GM12878 (cell line): ENCODE measurements around the gene TMPRSS15. TPM values are rescaled to one million over a fixed set of nuclear protein-coding genes. Genes with fewer than 3 reads are reported as not detected.

Source experiments
- ATAC-seq: fragments of 200-7000 bp; cut with Tn5 transposase; 3 replicates; pipeline ENCODE4 v1.9.1; 2020; ENCODE audit warnings: mild to moderate bottlenecking, moderate library complexity
- BruUV-seq: library from RNA; stranded (reverse); fragments of 400-500 nt; replicated peaks from 2 replicates; lab custom pipeline; 2021; lab: Mats Ljungman, UMichigan
- CTCF ChIA-PET: fragments of 300-600 bp; sonication (Branson Sonifier 250); formaldehyde crosslinking; extraction: SDS; loops from one replicate; lab custom pipeline; 2021; ENCODE audit warnings: inconsistent platforms; lab: Yijun Ruan, JAX
- POLR2A ChIA-PET: fragments of 350-600 bp; formaldehyde crosslinking; extraction: SDS; loops from one replicate; lab custom pipeline; 2021; ENCODE audit warnings: inconsistent platforms; lab: Charles Lee
- RAD21 ChIA-PET: fragments of 300-600 bp; sonication (Branson Sonifier 250); formaldehyde crosslinking; loops from one replicate; lab custom pipeline; 2023; ENCODE audit warnings: antibody characterized with exemption; ENCODE audit not compliant: unreplicated experiment; lab: Charles Lee
- SMC1A ChIA-PET: fragments of 300-600 bp; sonication (Branson Sonifier 250); formaldehyde crosslinking; loops from one replicate; lab custom pipeline; 2023; ENCODE audit not compliant: unreplicated experiment, uncharacterized antibody; lab: Charles Lee
- DNase-seq: peaks from one replicate; pipeline ENCODE4 v3.0.0-alpha.2; 2011; ENCODE audit warnings: low read depth, low spot score
- FAIRE-seq: peaks from 3 replicates; lab custom pipeline; 2011; peaks lifted over from hg19 to GRCh38; lab: Jason Lieb, UNC
- H2AFZ ChIP-seq: 2 replicates; pipeline ENCODE4 v1.6.0; 2011; ENCODE audit warnings: low read depth, low read length, control low read depth; ENCODE audit not compliant: control insufficient read depth
- H3K27ac ChIP-seq: 2 replicates; pipeline ENCODE4 v1.5.1; 2011; ENCODE audit warnings: control low read depth; ENCODE audit not compliant: control insufficient read depth, insufficient read depth
- H3K27me3 ChIP-seq, 2 experiments: replicated peaks in 1 of 2; 2 replicates each; pipeline versions ENCODE4 v1.6.0 to v1.6.1; 2011; ENCODE audit warnings: low read length in 1 of 2; ENCODE audit not compliant: control insufficient read depth in 2 of 2, insufficient read depth in 2 of 2
- H3K36me3 ChIP-seq, 2 experiments: 2 replicates each; pipeline ENCODE4 v1.5.1; 2011; ENCODE audit warnings: low read length in 1 of 2; ENCODE audit not compliant: control insufficient read depth in 2 of 2, insufficient read depth in 2 of 2
- H3K4me1 ChIP-seq: 2 replicates; pipeline ENCODE4 v1.6.1; 2011; ENCODE audit warnings: mild to moderate bottlenecking, low read length, moderate library complexity, mixed read lengths; ENCODE audit not compliant: control insufficient read depth, insufficient read depth
- H3K4me2 ChIP-seq: 2 replicates; pipeline ENCODE4 v1.6.0; 2011; ENCODE audit warnings: control low read depth; ENCODE audit not compliant: control insufficient read depth, insufficient read depth
- H3K4me3 ChIP-seq: fragments of 200-600 bp; sonication (generic); 2 replicates; pipeline ENCODE4 v1.5.1; 2016
- H3K79me2 ChIP-seq: 2 replicates; pipeline ENCODE4 v1.6.0; 2011; ENCODE audit warnings: low read length; ENCODE audit not compliant: control insufficient read depth, insufficient read depth
- H3K9ac ChIP-seq: 2 replicates; pipeline ENCODE4 v1.8.0; 2011; ENCODE audit warnings: low read length, control low read depth, mixed read lengths; ENCODE audit not compliant: control insufficient read depth, insufficient read depth
- H3K9me3 ChIP-seq: replicated peaks from 3 replicates; pipeline ENCODE4 v1.5.1; 2011; ENCODE audit warnings: mild to moderate bottlenecking, low read length; ENCODE audit not compliant: control insufficient read depth, insufficient read depth
- H4K20me1 ChIP-seq: 2 replicates; pipeline ENCODE4 v1.6.0; 2011; ENCODE audit not compliant: control insufficient read depth, insufficient read depth
- BCLAF1 ChIP-seq: fragments of 450-650 bp; IDR thresholded peaks from 2 replicates; pipeline ENCODE4 v1.6.1; 2017; ENCODE audit warnings: antibody characterized with exemption, mild to moderate bottlenecking, moderate library complexity
- CHD2 ChIP-seq: IDR thresholded peaks from 2 replicates; pipeline ENCODE4 v1.6.1; 2011; ENCODE audit warnings: low read depth, low read length, improper control_type of control experiment, borderline replicate concordance
- CHD4 ChIP-seq: fragments of 200-600 bp; sonication (generic); IDR thresholded peaks from 2 replicates; pipeline ENCODE4 v1.6.1; 2016; ENCODE audit warnings: mild to moderate bottlenecking
- CREM ChIP-seq: IDR thresholded peaks from 2 replicates; pipeline ENCODE4 v1.6.1; 2014; ENCODE audit warnings: antibody characterized with exemption, low read depth
- CTCF ChIP-seq, 3 experiments: IDR thresholded peaks in 2 of 3; conservative IDR thresholded peaks in 1 of 3; 2 replicates each; pipeline ENCODE4 v1.5.1; 2011; ENCODE audit warnings: low read depth in 3 of 3, low read length in 3 of 3, mild to moderate bottlenecking in 3 of 3, control low read depth in 2 of 3, moderate library complexity in 2 of 3, inconsistent platforms in 1 of 3, mixed read lengths in 1 of 3; ENCODE audit not compliant: control insufficient read depth in 2 of 3, insufficient read depth in 1 of 3; ENCODE audit errors: extremely low read depth in 1 of 3
- E2F8 ChIP-seq: fragments of 450-650 bp; IDR thresholded peaks from 2 replicates; pipeline ENCODE4 v1.6.1; 2018; ENCODE audit warnings: mild to moderate bottlenecking, low read depth, moderate library complexity; ENCODE audit not compliant: partially characterized antibody
- ELK1 ChIP-seq: IDR thresholded peaks from 2 replicates; pipeline ENCODE4 v1.6.1; 2012; ENCODE audit warnings: low read depth, low read length, improper control_type of control experiment
- HDAC2 ChIP-seq: fragments of 200-600 bp; sonication (generic); IDR thresholded peaks from 2 replicates; pipeline ENCODE4 v1.6.1; 2017
- MYC ChIP-seq: IDR thresholded peaks from 2 replicates; pipeline ENCODE4 v1.6.1; 2011; ENCODE audit warnings: mild to moderate bottlenecking, low read length, moderate library complexity, inconsistent platforms; ENCODE audit not compliant: insufficient read depth, insufficient replicate concordance, insufficient read length, severe bottlenecking
- NFXL1 ChIP-seq: fragments of 450-650 bp; IDR thresholded peaks from 2 replicates; pipeline ENCODE4 v1.6.1; 2017; ENCODE audit warnings: antibody characterized with exemption, mild to moderate bottlenecking, borderline replicate concordance
- PAX5 ChIP-seq: IDR thresholded peaks from 2 replicates; pipeline ENCODE4 v1.6.1; 2011; ENCODE audit warnings: low read depth, low read length, borderline replicate concordance
- RFX5 ChIP-seq: IDR thresholded peaks from 2 replicates; pipeline ENCODE4 v1.6.1; 2011; ENCODE audit warnings: low read depth, low read length, improper control_type of control experiment
- USF1 ChIP-seq: IDR thresholded peaks from 2 replicates; pipeline ENCODE4 v1.6.1; 2011; ENCODE audit warnings: borderline replicate concordance, low read depth, mild to moderate bottlenecking, moderate library complexity, mixed read lengths, low read length; ENCODE audit not compliant: insufficient read depth; ENCODE audit errors: extremely low read length
- ZNF217 ChIP-seq: fragments of 450-650 bp; IDR thresholded peaks from 2 replicates; pipeline ENCODE4 v1.6.1; 2017; ENCODE audit warnings: antibody characterized with exemption, mild to moderate bottlenecking
- ZZZ3 ChIP-seq: IDR thresholded peaks from 2 replicates; pipeline ENCODE4 v1.6.1; 2011; ENCODE audit warnings: low read depth; ENCODE audit not compliant: control insufficient read depth, insufficient read length
- WGBS: methylation state at CpG from one replicate; pipeline ENCODE4 v1.1.6; 2016; ENCODE audit warnings: low lambda C conversion rate; ENCODE audit not compliant: insufficient replicate concordance, insufficient coverage; ENCODE audit errors: missing lambda C conversion rate; 5-methylcytosine and 5-hydroxymethylcytosine counted together
- in situ Hi-C: fragments of 300-500 bp; cut with MboI; formaldehyde crosslinking; loops from 9 replicates; pipeline ENCODE4 v1.14.3; 2018; ENCODE audit warnings: mixed read lengths
- intact Hi-C: fragments of 100-400 bp; cut with micrococcal nuclease; formaldehyde crosslinking; loops from one replicate; pipeline ENCODE4 v1.14.2; 2022; ENCODE audit not compliant: unreplicated experiment
- polyA plus RNA-seq, 11 experiments: library from polyadenylated mRNA; depleted of rRNA in 4 of 11; unstranded in 6 of 11; stranded (reverse) in 5 of 11; fragments of >200 nt; fragmentation: Nextera tagmentation in 4 of 11; fragmentation: Illumina TruSeq in 1 of 11; extraction: Ambion mirVana in 4 of 11; extraction: Trizol in 1 of 11; gene quantifications; 1 replicate in 1 of 11; 2 replicates in 10 of 11; pipeline versions ENCODE4 v1.2.1 to v1.2.3, GENCODE V29; 2011 to 2016; ENCODE audit warnings: inconsistent platforms in 2 of 11, missing spikeins in 2 of 11, low read depth in 1 of 11
- total RNA-seq, 4 experiments: library from RNA; depleted of rRNA in 3 of 4; stranded (reverse); fragments of >200 nt in 3 of 4; fragmentation: Illumina TruSeq in 1 of 4; extraction: Trizol in 1 of 4; gene quantifications; 2 replicates each; pipeline versions ENCODE4 v1.2.1 to v1.2.3, GENCODE V29; 2013 to 2021

TMPRSS15 gene
- total and polyA plus RNA-seq, 10 of the 15 experiments (the other 5 are each of a cell fraction or from before 2014, with no cell fraction given) = 0.02 to 0.11 TPM; not detected in 8

- Histone ChIP-seq H3K4me3 (no peak overlapping the region), H3K27ac (no peak overlapping the region), H3K9ac (no peak overlapping the region), H3K36me3 (no peaks in the 10 kb centered on the region), H3K9me3 (no peaks in the 10 kb centered on the region; the same call in 2 of the 3 replicates), H2AFZ (no peak overlapping the region), H3K4me2 (no peak overlapping the region), H3K79me2 (no peaks in the 10 kb centered on the region), H3K27me3 (no peaks in the 10 kb centered on the region), H4K20me1 (no peaks in the 10 kb centered on the region), H3K4me1 (no peaks in the 10 kb centered on the region)
- no peak for DNase-seq
- FAIRE-seq = no peak
- in situ Hi-C loops = no loop called here
- ChIA-PET SMC1A (interaction anchor here (0.9 kb wide), 1 partner anchor 35 kb away, joined by 3 read pairs; no protein-coding TSS in a partner anchor), CTCF (no interaction called here), RAD21 (no interaction called here), POLR2A (no interaction called here)
- no TSS peak for BruUV-seq
- no peak for ATAC-seq
- WGBS = 0% methylated on average over 1 of the region's 1 CpG
- intact Hi-C loops = no loop called here
- TF ChIP-seq USF1 (no peak), PAX5 (no peak), CTCF (IDR thresholded peaks at IDR 0.05 in 2 of 3, conservative IDR thresholded peaks at IDR 0.05 in 1 of 3; ENCODE audit: control insufficient read depth in 2 of 3, extremely low read depth in 1 of 3, insufficient read depth in 1 of 3, low read depth in 3 of 3, low read length in 3 of 3) (no peak), ZZZ3 (no peak), CHD4 (no peak), RFX5 (no peak), HDAC2 (no peak), CREM (no peak), ELK1 (no peak), BCLAF1 (no peak), CHD2 (no peak), ZNF217 (no peak), E2F8 (no peak), NFXL1 (no peak), MYC (no peak)
These were observed 181.2 kb downstream of the TMPRSS15 start for GRCh38 chr21:18222346-18222745.
